SK-N-SH treated with all-trans-retinoic acid at 6 μM for 48 hours (cell line): Measurements from ENCODE around the gene DUSP5.
A peak's percentile ranks its signal among the peaks of the same experiment; 100 is the strongest.

Experiments
- ATAC-seq: fragments of 200-7000 bp; cut with Tn5 transposase; 3 replicates; pipeline ENCODE4 v1.9.1; 2020; ENCODE audit warnings: mild to moderate bottlenecking, moderate library complexity
- ARNTL ChIP-seq: fragments of 450-650 bp; formaldehyde crosslinking; IDR thresholded peaks from 2 replicates; pipeline ENCODE4 v1.5.0; 2020; ENCODE audit warnings: low read depth, mild to moderate bottlenecking, moderate library complexity, borderline replicate concordance
- BACH2 ChIP-seq: fragments of 250-450 bp; sonication (Bioruptor Pico); IDR thresholded peaks from 2 replicates; pipeline ENCODE4 v1.9.0; 2021; ENCODE audit warnings: mild to moderate bottlenecking, borderline replicate concordance
- ESRRG ChIP-seq: fragments of 250-450 bp; sonication (Bioruptor Pico); IDR thresholded peaks from 2 replicates; pipeline ENCODE4 v1.6.1; 2021; ENCODE audit warnings: mild to moderate bottlenecking
- GLIS3 ChIP-seq: fragments of 250-450 bp; sonication (Bioruptor Pico); IDR thresholded peaks from 2 replicates; pipeline ENCODE4 v1.5.0; 2020; ENCODE audit warnings: mild to moderate bottlenecking, moderate library complexity
- OSR1 ChIP-seq: fragments of 250-450 bp; sonication (Bioruptor Pico); IDR thresholded peaks from 2 replicates; pipeline ENCODE4 v1.8.0; 2022; ENCODE audit warnings: moderate library complexity, mild to moderate bottlenecking, inconsistent platforms
- PPARA ChIP-seq: fragments of 250-450 bp; sonication (Bioruptor Pico); IDR thresholded peaks from 2 replicates; pipeline ENCODE4 v1.5.0; 2020; ENCODE audit warnings: mild to moderate bottlenecking, borderline replicate concordance
- RARB ChIP-seq: fragments of 250-450 bp; sonication (Bioruptor Pico); IDR thresholded peaks from 2 replicates; pipeline ENCODE4 v1.8.0; 2021; ENCODE audit warnings: mild to moderate bottlenecking, moderate library complexity
- SNAI2 ChIP-seq: fragments of 250-450 bp; sonication (Bioruptor Pico); IDR thresholded peaks from 2 replicates; pipeline ENCODE4 v1.5.0; 2020; ENCODE audit warnings: mild to moderate bottlenecking, moderate library complexity
- TCF4 ChIP-seq: fragments of 250-450 bp; sonication (Bioruptor Pico); IDR thresholded peaks from 2 replicates; pipeline ENCODE4 v1.8.0; 2021; ENCODE audit warnings: mild to moderate bottlenecking, moderate library complexity, borderline replicate concordance
- TOX ChIP-seq: fragments of 250-450 bp; sonication (Bioruptor Pico); IDR thresholded peaks from 2 replicates; pipeline ENCODE4 v1.8.0; 2021; ENCODE audit warnings: mild to moderate bottlenecking, moderate library complexity, borderline replicate concordance
- ZC3H10 ChIP-seq: fragments of 250-450 bp; sonication (Bioruptor Pico); IDR thresholded peaks from 2 replicates; pipeline ENCODE4 v1.5.1; 2021; ENCODE audit warnings: mild to moderate bottlenecking, moderate library complexity
- ZFP3 ChIP-seq: fragments of 250-450 bp; sonication (Bioruptor Pico); IDR thresholded peaks from 2 replicates; pipeline ENCODE4 v1.5.0; 2020; ENCODE audit warnings: mild to moderate bottlenecking, moderate library complexity
- ZFP30 ChIP-seq: fragments of 450-650 bp; formaldehyde crosslinking; IDR thresholded peaks from 2 replicates; pipeline ENCODE4 v1.5.0; 2022; ENCODE audit warnings: mild to moderate bottlenecking, moderate library complexity
- ZNF565 ChIP-seq: fragments of 450-650 bp; formaldehyde crosslinking; conservative IDR thresholded peaks from 2 replicates; pipeline ENCODE4 v1.5.0; 2020; ENCODE audit warnings: low read depth, mild to moderate bottlenecking, moderate library complexity
- ZNF70 ChIP-seq: fragments of 450-650 bp; formaldehyde crosslinking; IDR thresholded peaks from 2 replicates; pipeline ENCODE4 v1.5.0; 2020; ENCODE audit warnings: mild to moderate bottlenecking, moderate library complexity
- TF ChIP-seq, protein P1 (sequence below): fragments of 250-450 bp; sonication (Bioruptor Pico); IDR thresholded peaks from 2 replicates; pipeline ENCODE4 v1.5.1; 2021; ENCODE audit warnings: mild to moderate bottlenecking, moderate library complexity
- TF ChIP-seq, protein P2 (sequence below): fragments of 250-450 bp; sonication (Bioruptor Pico); IDR thresholded peaks from 2 replicates; pipeline ENCODE4 v1.8.0; 2021; ENCODE audit warnings: low read depth, mild to moderate bottlenecking, moderate library complexity, borderline replicate concordance
- TF ChIP-seq, protein P3 (sequence below): fragments of 250-450 bp; sonication (Bioruptor Pico); IDR thresholded peaks from 2 replicates; pipeline ENCODE4 v1.8.0; 2020; ENCODE audit warnings: mild to moderate bottlenecking, moderate library complexity, borderline replicate concordance
- TF ChIP-seq, protein P4 (sequence below): fragments of 250-450 bp; sonication (Bioruptor Pico); IDR thresholded peaks from 2 replicates; pipeline ENCODE4 v1.5.1; 2020; ENCODE audit warnings: low read depth, mild to moderate bottlenecking, moderate library complexity
- TF ChIP-seq, protein P5 (sequence below): fragments of 250-450 bp; sonication (Bioruptor Pico); IDR thresholded peaks from 2 replicates; pipeline ENCODE4 v1.5.0; 2020; ENCODE audit warnings: mild to moderate bottlenecking, moderate library complexity

The DUSP5 gene

DNA sequence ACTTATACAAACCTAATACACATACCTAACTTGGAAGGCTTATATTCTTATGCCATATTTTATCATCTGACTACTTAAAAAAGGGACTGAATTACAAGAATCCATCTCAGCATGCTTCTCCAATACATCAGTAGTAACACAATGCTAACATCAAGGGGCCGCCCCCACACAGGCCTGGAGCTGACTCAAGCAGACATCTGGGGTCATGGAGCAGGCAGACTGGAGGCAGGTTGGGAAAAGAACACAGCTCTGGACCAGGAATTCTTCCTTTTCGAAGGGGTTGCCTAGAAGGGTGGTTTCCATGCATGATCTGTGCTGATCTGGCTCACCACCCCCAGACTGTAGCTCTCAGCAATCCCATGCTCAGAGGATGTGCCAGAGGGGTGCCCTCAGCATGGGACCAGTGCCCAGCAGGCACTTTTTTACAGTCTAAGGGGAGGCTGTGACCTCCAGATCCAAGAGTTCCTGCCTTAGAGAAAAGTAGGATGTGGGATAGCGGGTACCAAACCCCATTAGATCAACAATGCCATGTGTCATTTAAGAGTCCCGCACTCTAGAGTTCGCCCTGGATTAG lies 26.1 kb upstream of the DUSP5 start:
- TF ChIP-seq ARNTL (no peak), SNAI2 (CRISPR knock-in tag) (no peak), ZC3H10 (CRISPR knock-in tag) (no peak), GLIS3 (CRISPR knock-in tag) (no peak), ZNF565 (CRISPR knock-in tag) (no peak), ZFP3 (CRISPR knock-in tag) (no peak), ZFP30 (no peak), RARB (CRISPR knock-in tag) (no peak), TOX (CRISPR knock-in tag) (no peak), ZNF70 (CRISPR knock-in tag) (no peak), OSR1 (CRISPR knock-in tag) (no peak), TCF4 (no peak), PPARA (CRISPR knock-in tag) (no peak), ESRRG (CRISPR knock-in tag) (no peak), BACH2 (CRISPR knock-in tag) (no peak)
- TF ChIP-seq, protein P1, sequence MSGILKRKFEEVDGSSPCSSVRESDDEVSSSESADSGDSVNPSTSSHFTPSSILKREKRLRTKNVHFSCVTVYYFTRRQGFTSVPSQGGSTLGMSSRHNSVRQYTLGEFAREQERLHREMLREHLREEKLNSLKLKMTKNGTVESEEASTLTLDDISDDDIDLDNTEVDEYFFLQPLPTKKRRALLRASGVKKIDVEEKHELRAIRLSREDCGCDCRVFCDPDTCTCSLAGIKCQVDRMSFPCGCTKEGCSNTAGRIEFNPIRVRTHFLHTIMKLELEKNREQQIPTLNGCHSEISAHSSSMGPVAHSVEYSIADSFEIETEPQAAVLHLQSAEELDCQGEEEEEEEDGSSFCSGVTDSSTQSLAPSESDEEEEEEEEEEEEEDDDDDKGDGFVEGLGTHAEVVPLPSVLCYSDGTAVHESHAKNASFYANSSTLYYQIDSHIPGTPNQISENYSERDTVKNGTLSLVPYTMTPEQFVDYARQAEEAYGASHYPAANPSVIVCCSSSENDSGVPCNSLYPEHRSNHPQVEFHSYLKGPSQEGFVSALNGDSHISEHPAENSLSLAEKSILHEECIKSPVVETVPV (CRISPR knock-in tag): no peak
- TF ChIP-seq, protein P2, sequence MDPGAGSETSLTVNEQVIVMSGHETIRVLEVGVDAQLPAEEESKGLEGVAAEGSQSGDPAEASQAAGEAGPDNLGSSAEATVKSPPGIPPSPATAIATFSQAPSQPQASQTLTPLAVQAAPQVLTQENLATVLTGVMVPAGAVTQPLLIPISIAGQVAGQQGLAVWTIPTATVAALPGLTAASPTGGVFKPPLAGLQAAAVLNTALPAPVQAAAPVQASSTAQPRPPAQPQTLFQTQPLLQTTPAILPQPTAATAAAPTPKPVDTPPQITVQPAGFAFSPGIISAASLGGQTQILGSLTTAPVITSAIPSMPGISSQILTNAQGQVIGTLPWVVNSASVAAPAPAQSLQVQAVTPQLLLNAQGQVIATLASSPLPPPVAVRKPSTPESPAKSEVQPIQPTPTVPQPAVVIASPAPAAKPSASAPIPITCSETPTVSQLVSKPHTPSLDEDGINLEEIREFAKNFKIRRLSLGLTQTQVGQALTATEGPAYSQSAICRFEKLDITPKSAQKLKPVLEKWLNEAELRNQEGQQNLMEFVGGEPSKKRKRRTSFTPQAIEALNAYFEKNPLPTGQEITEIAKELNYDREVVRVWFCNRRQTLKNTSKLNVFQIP (CRISPR knock-in tag): no peak
- TF ChIP-seq, protein P3, sequence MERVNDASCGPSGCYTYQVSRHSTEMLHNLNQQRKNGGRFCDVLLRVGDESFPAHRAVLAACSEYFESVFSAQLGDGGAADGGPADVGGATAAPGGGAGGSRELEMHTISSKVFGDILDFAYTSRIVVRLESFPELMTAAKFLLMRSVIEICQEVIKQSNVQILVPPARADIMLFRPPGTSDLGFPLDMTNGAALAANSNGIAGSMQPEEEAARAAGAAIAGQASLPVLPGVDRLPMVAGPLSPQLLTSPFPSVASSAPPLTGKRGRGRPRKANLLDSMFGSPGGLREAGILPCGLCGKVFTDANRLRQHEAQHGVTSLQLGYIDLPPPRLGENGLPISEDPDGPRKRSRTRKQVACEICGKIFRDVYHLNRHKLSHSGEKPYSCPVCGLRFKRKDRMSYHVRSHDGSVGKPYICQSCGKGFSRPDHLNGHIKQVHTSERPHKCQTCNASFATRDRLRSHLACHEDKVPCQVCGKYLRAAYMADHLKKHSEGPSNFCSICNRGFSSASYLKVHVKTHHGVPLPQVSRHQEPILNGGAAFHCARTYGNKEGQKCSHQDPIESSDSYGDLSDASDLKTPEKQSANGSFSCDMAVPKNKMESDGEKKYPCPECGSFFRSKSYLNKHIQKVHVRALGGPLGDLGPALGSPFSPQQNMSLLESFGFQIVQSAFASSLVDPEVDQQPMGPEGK (CRISPR knock-in tag): no peak
- TF ChIP-seq, protein P4, sequence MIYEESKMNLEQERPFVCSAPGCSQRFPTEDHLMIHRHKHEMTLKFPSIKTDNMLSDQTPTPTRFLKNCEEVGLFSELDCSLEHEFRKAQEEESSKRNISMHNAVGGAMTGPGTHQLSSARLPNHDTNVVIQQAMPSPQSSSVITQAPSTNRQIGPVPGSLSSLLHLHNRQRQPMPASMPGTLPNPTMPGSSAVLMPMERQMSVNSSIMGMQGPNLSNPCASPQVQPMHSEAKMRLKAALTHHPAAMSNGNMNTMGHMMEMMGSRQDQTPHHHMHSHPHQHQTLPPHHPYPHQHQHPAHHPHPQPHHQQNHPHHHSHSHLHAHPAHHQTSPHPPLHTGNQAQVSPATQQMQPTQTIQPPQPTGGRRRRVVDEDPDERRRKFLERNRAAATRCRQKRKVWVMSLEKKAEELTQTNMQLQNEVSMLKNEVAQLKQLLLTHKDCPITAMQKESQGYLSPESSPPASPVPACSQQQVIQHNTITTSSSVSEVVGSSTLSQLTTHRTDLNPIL (CRISPR knock-in tag): no peak
- TF ChIP-seq, protein P5, sequence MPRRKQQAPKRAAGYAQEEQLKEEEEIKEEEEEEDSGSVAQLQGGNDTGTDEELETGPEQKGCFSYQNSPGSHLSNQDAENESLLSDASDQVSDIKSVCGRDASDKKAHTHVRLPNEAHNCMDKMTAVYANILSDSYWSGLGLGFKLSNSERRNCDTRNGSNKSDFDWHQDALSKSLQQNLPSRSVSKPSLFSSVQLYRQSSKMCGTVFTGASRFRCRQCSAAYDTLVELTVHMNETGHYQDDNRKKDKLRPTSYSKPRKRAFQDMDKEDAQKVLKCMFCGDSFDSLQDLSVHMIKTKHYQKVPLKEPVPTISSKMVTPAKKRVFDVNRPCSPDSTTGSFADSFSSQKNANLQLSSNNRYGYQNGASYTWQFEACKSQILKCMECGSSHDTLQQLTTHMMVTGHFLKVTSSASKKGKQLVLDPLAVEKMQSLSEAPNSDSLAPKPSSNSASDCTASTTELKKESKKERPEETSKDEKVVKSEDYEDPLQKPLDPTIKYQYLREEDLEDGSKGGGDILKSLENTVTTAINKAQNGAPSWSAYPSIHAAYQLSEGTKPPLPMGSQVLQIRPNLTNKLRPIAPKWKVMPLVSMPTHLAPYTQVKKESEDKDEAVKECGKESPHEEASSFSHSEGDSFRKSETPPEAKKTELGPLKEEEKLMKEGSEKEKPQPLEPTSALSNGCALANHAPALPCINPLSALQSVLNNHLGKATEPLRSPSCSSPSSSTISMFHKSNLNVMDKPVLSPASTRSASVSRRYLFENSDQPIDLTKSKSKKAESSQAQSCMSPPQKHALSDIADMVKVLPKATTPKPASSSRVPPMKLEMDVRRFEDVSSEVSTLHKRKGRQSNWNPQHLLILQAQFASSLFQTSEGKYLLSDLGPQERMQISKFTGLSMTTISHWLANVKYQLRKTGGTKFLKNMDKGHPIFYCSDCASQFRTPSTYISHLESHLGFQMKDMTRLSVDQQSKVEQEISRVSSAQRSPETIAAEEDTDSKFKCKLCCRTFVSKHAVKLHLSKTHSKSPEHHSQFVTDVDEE (CRISPR knock-in tag): no peak
- ATAC-seq: peak; percentile 48

DNA sequence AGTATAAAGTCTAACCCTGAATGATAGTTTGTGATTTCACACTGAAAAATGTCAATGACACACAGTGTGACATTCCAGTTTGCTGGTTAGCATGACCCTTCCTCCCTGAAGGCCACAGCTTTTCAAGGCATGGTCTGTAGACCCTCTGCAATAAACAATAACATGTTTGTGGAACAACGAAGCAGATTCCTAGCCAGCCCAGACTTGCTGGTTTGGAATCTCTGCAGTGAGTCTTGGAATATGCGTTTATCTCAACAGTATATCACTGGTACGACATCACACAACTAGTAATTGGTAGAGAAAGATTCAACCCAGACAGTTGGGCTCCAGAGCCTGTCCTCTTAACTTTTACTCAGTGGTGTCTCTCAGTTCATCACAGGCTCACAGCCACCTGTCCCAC lies 23.7 kb upstream of the DUSP5 start:
- TF ChIP-seq OSR1 (CRISPR knock-in tag): no peak
- ATAC-seq: no peak; the same call in 2 of the 3 replicates

DNA sequence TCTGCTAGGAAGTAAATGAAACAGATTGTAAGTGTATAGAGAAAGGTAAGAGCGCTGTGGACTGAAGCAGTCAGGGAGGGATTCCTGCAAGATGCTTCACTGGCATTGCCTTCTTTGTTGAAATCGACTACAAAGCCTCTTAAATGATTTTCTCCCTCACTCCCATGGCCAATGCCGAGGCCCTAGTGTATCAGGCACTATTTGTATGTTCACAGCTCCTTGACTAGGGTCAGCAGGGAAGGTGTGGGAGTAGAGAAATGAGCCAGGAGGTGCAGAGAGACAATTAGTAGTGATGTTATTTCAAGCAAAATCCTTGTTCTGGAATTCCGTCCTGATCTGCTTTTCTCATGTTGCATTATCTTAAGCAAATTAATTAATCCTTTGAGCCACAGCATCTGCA lies 22.9 kb upstream of the DUSP5 start:
- TF ChIP-seq PPARA (CRISPR knock-in tag) (no peak), ESRRG (CRISPR knock-in tag) (no peak), RARB (CRISPR knock-in tag) (no peak), SNAI2 (CRISPR knock-in tag) (no peak), ZNF565 (CRISPR knock-in tag) (no peak)
- TF ChIP-seq, protein P3 (CRISPR knock-in tag): no peak
- TF ChIP-seq, protein P2 (CRISPR knock-in tag): no peak
- TF ChIP-seq, protein P1 (CRISPR knock-in tag): no peak
- ATAC-seq: no peak
